IMR-90 (cell line): ENCODE data around the gene ARHGEF26. TPM values are rescaled to one million over a fixed set of nuclear protein-coding genes. Genes with fewer than 3 reads are reported as not detected.

Experiments
- ATAC-seq: fragments of 200-7000 bp; cut with Tn5 transposase; 2 replicates; pipeline ENCODE4 v1.9.1; 2020; ENCODE audit warnings: low read depth, mild to moderate bottlenecking, moderate library complexity
- BruUV-seq: library from RNA; stranded (reverse); fragments of 400-500 nt; replicated peaks from 2 replicates; lab custom pipeline; 2021; lab: Mats Ljungman, UMichigan
- CTCF ChIA-PET: fragments of 300-600 bp; formaldehyde crosslinking; extraction: SDS; loops from one replicate; lab custom pipeline; 2021; ENCODE audit warnings: antibody characterized with exemption; lab: Yijun Ruan, JAX
- POLR2A ChIA-PET: fragments of 300-600 bp; sonication (Branson Sonifier 250); formaldehyde crosslinking; loops from one replicate; lab custom pipeline; 2022; ENCODE audit warnings: antibody characterized with exemption; ENCODE audit not compliant: unreplicated experiment; lab: Charles Lee
- DNase-seq: peaks from one replicate; pipeline ENCODE4 v3.0.0; 2013
- H2AFZ ChIP-seq: replicated peaks from 2 replicates; pipeline ENCODE3; 2013; ENCODE audit warnings: low read length, mild to moderate bottlenecking; ENCODE audit not compliant: poor library complexity
- H2AK5ac ChIP-seq: 2 replicates; pipeline ENCODE4 v1.6.1; 2013; ENCODE audit warnings: low read depth, low read length, inconsistent platforms
- H2AK9ac ChIP-seq: replicated peaks from 2 replicates; pipeline ENCODE3; 2013; ENCODE audit warnings: mild to moderate bottlenecking, low read depth, low read length, moderate library complexity; ENCODE audit not compliant: poor library complexity
- H2BK120ac ChIP-seq: 2 replicates; pipeline ENCODE4 v1.6.1; 2013; ENCODE audit warnings: low read depth, low read length, inconsistent platforms
- H2BK15ac ChIP-seq: 3 replicates; pipeline ENCODE4 v1.6.1; 2013; ENCODE audit warnings: low read depth, low read length, inconsistent platforms
- H2BK20ac ChIP-seq: 2 replicates; pipeline ENCODE4 v1.6.1; 2013; ENCODE audit warnings: low read depth, mild to moderate bottlenecking, inconsistent platforms, low read length, moderate library complexity
- H2BK5ac ChIP-seq: 2 replicates; pipeline ENCODE4 v1.6.1; 2013; ENCODE audit warnings: mild to moderate bottlenecking, low read depth, low read length, inconsistent platforms; ENCODE audit not compliant: poor library complexity, severe bottlenecking
- H3K14ac ChIP-seq: replicated peaks from 2 replicates; pipeline ENCODE4 v1.6.1; 2013; ENCODE audit warnings: low read depth, low read length, inconsistent platforms
- H3K18ac ChIP-seq: 2 replicates; pipeline ENCODE4 v1.6.1; 2013; ENCODE audit warnings: low read depth, low read length, control low read depth
- H3K23ac ChIP-seq: 2 replicates; pipeline ENCODE4 v1.6.1; 2013; ENCODE audit warnings: low read depth, low read length, inconsistent platforms
- H3K27ac ChIP-seq: 2 replicates; pipeline ENCODE4 v1.5.1; 2013; ENCODE audit warnings: mild to moderate bottlenecking, control low read depth, low read length; ENCODE audit not compliant: insufficient read depth
- H3K27me3 ChIP-seq: 2 replicates; pipeline ENCODE4 v1.6.1; 2013; ENCODE audit warnings: low read length; ENCODE audit not compliant: control insufficient read depth, insufficient read depth
- H3K36me3 ChIP-seq: 2 replicates; pipeline ENCODE4 v1.6.1; 2013; ENCODE audit warnings: low read length, mixed read lengths; ENCODE audit not compliant: control insufficient read depth, insufficient read depth
- H3K4ac ChIP-seq: 2 replicates; pipeline ENCODE4 v1.6.1; 2013; ENCODE audit warnings: low read depth, low read length, inconsistent platforms
- H3K4me1 ChIP-seq: 2 replicates; pipeline ENCODE4 v1.6.1; 2013; ENCODE audit warnings: low read length, mixed read lengths; ENCODE audit not compliant: control insufficient read depth, insufficient read depth
- H3K4me2 ChIP-seq: 2 replicates; pipeline ENCODE4 v1.6.1; 2013; ENCODE audit warnings: low read depth, mild to moderate bottlenecking, control low read depth, low read length, moderate library complexity
- H3K4me3 ChIP-seq: 2 replicates; pipeline ENCODE4 v1.5.1; 2013; ENCODE audit warnings: low read depth, mild to moderate bottlenecking, control low read depth, low read length, moderate library complexity; ENCODE audit not compliant: insufficient read depth
- H3K56ac ChIP-seq: 2 replicates; pipeline ENCODE4 v1.6.1; 2013; ENCODE audit warnings: low read length, inconsistent platforms; ENCODE audit not compliant: insufficient read depth; ENCODE audit errors: extremely low read depth
- H3K79me1 ChIP-seq, 2 experiments: 2 replicates each; pipeline ENCODE4 v1.6.1; 2013; ENCODE audit warnings: low read length in 2 of 2, inconsistent platforms in 1 of 2, low read depth in 1 of 2
- H3K9ac ChIP-seq: 2 replicates; pipeline ENCODE4 v1.6.1; 2013; ENCODE audit warnings: low read depth, low read length, control low read depth
- H3K9me1 ChIP-seq: 2 replicates; pipeline ENCODE4 v1.6.1; 2013; ENCODE audit warnings: low read length, inconsistent platforms; ENCODE audit not compliant: insufficient read depth
- H3K9me3 ChIP-seq: 2 replicates; pipeline ENCODE4 v1.6.1; 2013; ENCODE audit warnings: low read length; ENCODE audit not compliant: control insufficient read depth, insufficient read depth
- H4K20me1 ChIP-seq: 2 replicates; pipeline ENCODE4 v1.6.1; 2013; ENCODE audit warnings: low read length, inconsistent platforms; ENCODE audit not compliant: insufficient read depth
- H4K5ac ChIP-seq: 2 replicates; pipeline ENCODE4 v1.6.1; 2013; ENCODE audit warnings: mild to moderate bottlenecking, low read depth, low read length, control low read depth
- H4K8ac ChIP-seq, 2 experiments: 2 replicates each; pipeline ENCODE4 v1.6.1; 2013; ENCODE audit warnings: low read depth in 2 of 2, low read length in 2 of 2, control low read depth in 1 of 2, inconsistent platforms in 1 of 2
- H4K91ac ChIP-seq: 2 replicates; pipeline ENCODE4 v1.6.1; 2013; ENCODE audit warnings: low read depth, low read length, inconsistent platforms; ENCODE audit not compliant: insufficient read depth
- FOS ChIP-seq: fragments of 150-350 bp; IDR thresholded peaks from 2 replicates; pipeline ENCODE4 v1.6.1; 2016; ENCODE audit warnings: low read depth, low read length
- MXI1 ChIP-seq: IDR thresholded peaks from 2 replicates; pipeline ENCODE4 v1.6.1; 2012; ENCODE audit warnings: low read depth, mild to moderate bottlenecking, low read length, moderate library complexity, borderline replicate concordance
- NFE2L2 ChIP-seq: fragments of 150-350 bp; IDR thresholded peaks from 2 replicates; pipeline ENCODE4 v1.6.1; 2016; ENCODE audit warnings: low read depth, mild to moderate bottlenecking, low read length
- RCOR1 ChIP-seq: IDR thresholded peaks from 2 replicates; pipeline ENCODE4 v1.6.1; 2012; ENCODE audit warnings: mild to moderate bottlenecking, low read length, improper control_type of control experiment; ENCODE audit not compliant: insufficient replicate concordance
- SMC3 ChIP-seq: fragments of 150-350 bp; IDR thresholded peaks from 2 replicates; pipeline ENCODE4 v1.6.1; 2016; ENCODE audit warnings: low read depth, mild to moderate bottlenecking, antibody characterized with exemption, low read length, moderate library complexity
- WGBS, 2 experiments: methylation state at CpG; one replicate each; pipeline versions ENCODE4 v1.1.5 to v1.1.7; 2013; ENCODE audit warnings: missing lambda C conversion rate in 2 of 2; ENCODE audit not compliant: insufficient read length in 1 of 2; ENCODE audit errors: extremely low coverage in 2 of 2; 5-methylcytosine and 5-hydroxymethylcytosine counted together
- dilution Hi-C: fragments of 300-500 bp; cut with HindIII; formaldehyde crosslinking; loops from one replicate; pipeline ENCODE4 v1.14.3; 2018; ENCODE audit warnings: low sequenced_read_pairs; ENCODE audit not compliant: unreplicated experiment
- in situ Hi-C: fragments of 300-500 bp; cut with MboI; formaldehyde crosslinking; loops from 3 replicates; pipeline ENCODE4 v1.14.3; 2019; ENCODE audit warnings: low sequenced_read_pairs, inconsistent platforms, mixed read lengths
- intact Hi-C: fragments of 100-400 bp; cut with micrococcal nuclease; formaldehyde crosslinking; loops from 2 replicates; pipeline ENCODE4 v1.10.0; 2022
- polyA plus RNA-seq, 3 experiments: library from polyadenylated mRNA; depleted of rRNA; stranded (reverse); fragments of >200 nt; gene quantifications; 2 replicates each; pipeline ENCODE4 v1.2.3, GENCODE V29; 2012; ENCODE audit warnings: low replicate concordance in 1 of 3
- total RNA-seq: library from RNA; depleted of rRNA; stranded (reverse); fragments of >200 nt; gene quantifications from 2 replicates; pipeline ENCODE4 v1.2.3, GENCODE V29; 2012

Gene ARHGEF26
- total and polyA plus RNA-seq, 2 of the 4 experiments (the other 2 are of a cell fraction): 2.0 to 2.3 TPM

DNA sequence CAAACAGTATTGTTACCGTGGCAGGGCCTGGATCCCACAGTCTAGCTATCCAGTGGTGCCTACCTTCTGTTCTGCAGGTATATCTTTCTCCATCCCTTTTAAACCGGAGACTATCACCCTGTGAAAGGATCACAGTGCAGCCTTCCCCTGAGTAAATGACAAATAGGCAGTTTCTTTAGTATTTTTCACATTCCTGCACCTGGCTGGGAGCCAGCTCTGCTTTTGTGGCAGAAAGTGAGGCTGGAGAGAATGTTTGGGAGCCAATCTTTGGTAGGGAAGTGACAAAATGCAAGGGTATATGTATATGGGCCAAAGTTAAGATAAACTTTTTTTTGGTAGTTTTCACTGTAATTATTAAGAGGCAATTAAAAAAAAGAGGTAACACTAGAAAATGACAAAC lies 54.8 kb downstream of the ARHGEF26 start:
- H2BK20ac ChIP-seq: no peak overlapping the region
- no peak overlapping the region for H3K56ac ChIP-seq
- H3K9me1 ChIP-seq: no peaks in the 10 kb centered on the region; the same call in 1 of the 2 replicates
- no peak overlapping the region for H3K14ac ChIP-seq
- no peaks in the 10 kb centered on the region for H3K36me3 ChIP-seq
- H4K8ac ChIP-seq: no peak overlapping the region
- intact Hi-C loops: no loop called here
- ATAC-seq (no peak; the same call in 1 of the 2 replicates), DNase-seq (no peak)
- no peaks in the 10 kb centered on the region for H3K9me3 ChIP-seq
- CTCF ChIA-PET: interaction anchor here (1.2 kb wide), 1 partner anchor 10 kb away, joined by 4 read pairs; no protein-coding TSS in a partner anchor
- in situ Hi-C loops: no loop called here
- H2BK15ac ChIP-seq: no peak overlapping the region
- H3K27ac ChIP-seq: no peak overlapping the region
- H4K20me1 ChIP-seq: no peaks in the 10 kb centered on the region
- dilution Hi-C loops: no loop called here
- H4K91ac ChIP-seq: no peak overlapping the region
- H2AK5ac ChIP-seq: no peak overlapping the region
- H3K27me3 ChIP-seq: no peaks in the 10 kb centered on the region
- no peaks in the 10 kb centered on the region for H3K79me1 ChIP-seq
- no peaks in the 10 kb centered on the region for H3K4me1 ChIP-seq
- no peak overlapping the region for H2BK120ac ChIP-seq
- no peak overlapping the region for H2AFZ ChIP-seq
- H3K4me3 ChIP-seq: no peak overlapping the region
- no peak overlapping the region for H3K18ac ChIP-seq
- H3K9ac ChIP-seq: no peak overlapping the region
- no TSS peak for BruUV-seq
- TF ChIP-seq RCOR1 (no peak), SMC3 (no peak), MXI1 (no peak), FOS (no peak), NFE2L2 (no peak)
- no peak overlapping the region for H2AK9ac ChIP-seq
- no CpG with 5 or more reads among the region's 2 CpGs for WGBS, 2 experiments
- H3K4me2 ChIP-seq: no peak overlapping the region
- H3K4ac ChIP-seq: no peak overlapping the region
- H2BK5ac ChIP-seq: no peak overlapping the region
- no peak overlapping the region for H4K5ac ChIP-seq
- POLR2A ChIA-PET: no interaction called here
- no peak overlapping the region for H3K23ac ChIP-seq
